ENCODE measurements around the gene AKR1D1.

The AKR1D1 gene

GRCh38 chr7:138076196-138076595 lies at the start of gene AKR1D1:
Gene AKR1D1 (plus strand): TSS chr7:138076459. CDS start chr7:138076519, 60 bp downstream.
- no peaks in the 10 kb centered on the region for H3K36me3 ChIP-seq
- no peaks in the 10 kb centered on the region for H3K27me3 ChIP-seq (ENCODE audit: insufficient read depth, low read depth, severe bottlenecking)
- no peak within 1 kb of the TSS for H3K4me3 ChIP-seq (ENCODE audit: low read depth, low read length)
- peaks cover 4% of the 10 kb centered on the region for H3K9me3 ChIP-seq (ENCODE audit: severe bottlenecking)
- H3K27ac ChIP-seq, result no peak within 1 kb of the TSS
- no peak for TF ChIP-seq CTCF (IDR thresholded peaks at IDR 0.05; ENCODE audit: low read depth, low read length)
- DNase-seq, result no peak

GRCh38 chr7:138027100-138027499 lies 49.2 kb upstream of the AKR1D1 start:
- H3K27me3 ChIP-seq (ENCODE audit: insufficient read depth, low read depth, severe bottlenecking), result no peaks in the 10 kb centered on the region
- DNase-seq, result no peak
- TF ChIP-seq CTCF (IDR thresholded peaks at IDR 0.05; ENCODE audit: low read depth, low read length), result no peak
- H3K36me3 ChIP-seq, result no peaks in the 10 kb centered on the region
- no peak overlapping the region for H3K4me3 ChIP-seq (ENCODE audit: low read depth, low read length)
- H3K9me3 ChIP-seq (ENCODE audit: severe bottlenecking), result no peaks in the 10 kb centered on the region
- H3K27ac ChIP-seq, result no peak overlapping the region

GRCh38 chr7:138029126-138029525 lies 47.1 kb upstream of the AKR1D1 start:
- Histone ChIP-seq H3K4me3 (ENCODE audit: low read depth, low read length) (no peak overlapping the region), H3K9me3 (ENCODE audit: severe bottlenecking) (no peaks in the 10 kb centered on the region), H3K27me3 (ENCODE audit: insufficient read depth, low read depth, severe bottlenecking) (no peaks in the 10 kb centered on the region), H3K36me3 (no peaks in the 10 kb centered on the region), H3K27ac (no peak overlapping the region)
- TF ChIP-seq CTCF (IDR thresholded peaks at IDR 0.05; ENCODE audit: low read depth, low read length), result no peak
- DNase-seq, result no peak

GRCh38 chr7:138029941-138030340 lies 46.3 kb upstream of the AKR1D1 start:
- H3K27ac ChIP-seq, result no peak overlapping the region
- no peak for DNase-seq

GRCh38 chr7:138030679-138031351 lies 45.4 kb upstream of the AKR1D1 start:
- no peak for DNase-seq

More at GRCh38 chr7:138029941-138030340, 46.3 kb upstream of the AKR1D1 start:
- Histone ChIP-seq H3K9me3 (ENCODE audit: severe bottlenecking) (peaks cover under 1% of the 10 kb centered on the region), H3K36me3 (no peaks in the 10 kb centered on the region), H3K4me3 (ENCODE audit: low read depth, low read length) (no peak overlapping the region), H3K27me3 (ENCODE audit: insufficient read depth, low read depth, severe bottlenecking) (no peaks in the 10 kb centered on the region)
- no peak for TF ChIP-seq CTCF (IDR thresholded peaks at IDR 0.05; ENCODE audit: low read depth, low read length)

More at GRCh38 chr7:138030679-138031351, 45.4 kb upstream of the AKR1D1 start:
- Histone ChIP-seq H3K27me3 (ENCODE audit: insufficient read depth, low read depth, severe bottlenecking) (no peaks in the 10 kb centered on the region), H3K27ac (no peak overlapping the region), H3K4me3 (ENCODE audit: low read depth, low read length) (no peak overlapping the region), H3K9me3 (ENCODE audit: severe bottlenecking) (peaks cover 7% of the 10 kb centered on the region), H3K36me3 (no peaks in the 10 kb centered on the region)
- no peak for TF ChIP-seq CTCF (IDR thresholded peaks at IDR 0.05; ENCODE audit: low read depth, low read length)
